HPDE6-E6E7 (cell line): ENCODE results near the gene TSPEAR.
"Not testable (repeated sequence)": the region's sequence is repeated elsewhere in the genome, so short reads cannot be mapped to it uniquely, and the experiment has no call there.

Experiments used
- DNase-seq: peaks from one replicate; pipeline ENCODE4 v3.0.0; 2011; ENCODE audit warnings: missing footprints; ENCODE audit errors: extremely low spot score

The TSPEAR gene

GRCh38 chr21:44702973-44703730 lies 8.2 kb downstream of the TSPEAR start:
- no peak for DNase-seq

GRCh38 chr21:44702111-44702972 lies 9.0 kb downstream of the TSPEAR start:
- DNase-seq: no peak

- no peak for DNase-seq
Measured at GRCh38 chr21:44701541-44701940, 9.8 kb downstream of the TSPEAR start.

GRCh38 chr21:44701023-44701400 lies 10.4 kb downstream of the TSPEAR start:
- no peak for DNase-seq

- DNase-seq: no peak
Measured at GRCh38 chr21:44700101-44701022, 11.0 kb downstream of the TSPEAR start.

GRCh38 chr21:44699502-44700001 lies 11.8 kb downstream of the TSPEAR start:
- DNase-seq: no peak

GRCh38 chr21:44697811-44698734 lies 13.3 kb downstream of the TSPEAR start:
- DNase-seq: no peak

GRCh38 chr21:44697172-44697810 lies 14.1 kb downstream of the TSPEAR start, which contains the start of gene KRTAP10-12:
TSS of gene KRTAP10-12 (plus strand) at chr21:44697172. CDS start at chr21:44697202, 30 bp downstream.
- DNase-seq: not testable (repeated sequence)

GRCh38 chr21:44696572-44696971 lies 14.8 kb downstream of the TSPEAR start:
- DNase-seq: no peak

GRCh38 chr21:44695641-44696040 lies 15.7 kb downstream of the TSPEAR start:
- no peak for DNase-seq

- no peak for DNase-seq
Measured at GRCh38 chr21:44695184-44695583, 16.2 kb downstream of the TSPEAR start.

- DNase-seq: no peak
Measured at GRCh38 chr21:44694776-44695175, 16.6 kb downstream of the TSPEAR start.

GRCh38 chr21:44692798-44693512 lies 18.4 kb downstream of the TSPEAR start:
- no peak for DNase-seq

- no peak for DNase-seq
Measured at GRCh38 chr21:44691686-44692085, 19.7 kb downstream of the TSPEAR start.

GRCh38 chr21:44689740-44690139 lies 21.6 kb downstream of the TSPEAR start:
- not testable (repeated sequence) for DNase-seq

- DNase-seq: no peak
Measured at GRCh38 chr21:44687671-44688070, 23.7 kb downstream of the TSPEAR start.

GRCh38 chr21:44686843-44687561 lies 24.4 kb downstream of the TSPEAR start:
- DNase-seq: no peak

- no peak for DNase-seq
Measured at GRCh38 chr21:44686000-44686781, 25.2 kb downstream of the TSPEAR start.
